OCI-LY7 (cell line): Measurements from ENCODE around the gene MMP15. TPM values are rescaled to one million over a fixed set of nuclear protein-coding genes. Genes with fewer than 3 reads are reported as not detected.

Experiments
- BruUV-seq: library from RNA; stranded (reverse); fragments of 400-500 nt; replicated peaks from 2 replicates; lab custom pipeline; 2021; lab: Mats Ljungman, UMichigan
- CTCF ChIA-PET: fragments of 300-600 bp; sonication (Branson Sonifier 250); formaldehyde crosslinking; loops from one replicate; lab custom pipeline; 2022; ENCODE audit warnings: antibody characterized with exemption; ENCODE audit not compliant: unreplicated experiment; lab: Charles Lee
- POLR2A ChIA-PET: fragments of 300-600 bp; sonication (Branson Sonifier 250); formaldehyde crosslinking; loops from one replicate; lab custom pipeline; 2022; ENCODE audit warnings: antibody characterized with exemption; lab: Charles Lee
- DNase-seq: peaks from one replicate; pipeline ENCODE4 v3.0.0-alpha.2; 2015; ENCODE audit warnings: low spot score
- H2AFZ ChIP-seq: fragments of 200-600 bp; sonication (generic), shearing (Covaris generic); 2 replicates; pipeline ENCODE4 v1.6.1; 2014; ENCODE audit warnings: mild to moderate bottlenecking, antibody characterized with exemption, low read length, moderate library complexity
- H3K27ac ChIP-seq: fragments of 200-600 bp; sonication (generic); 2 replicates; pipeline ENCODE4 v1.5.1; 2014; ENCODE audit warnings: mixed run types, low read depth, mild to moderate bottlenecking, moderate library complexity, low read length, inconsistent platforms; ENCODE audit not compliant: poor library complexity, severe bottlenecking
- H3K36me3 ChIP-seq: fragments of 200-600 bp; sonication (generic); 2 replicates; pipeline ENCODE4 v1.6.1; 2014; ENCODE audit warnings: mild to moderate bottlenecking, antibody characterized with exemption, low read length, moderate library complexity, mixed read lengths; ENCODE audit not compliant: insufficient read depth
- H3K4me1 ChIP-seq: fragments of 200-600 bp; sonication (generic); 2 replicates; pipeline ENCODE4 v1.5.1; 2014; ENCODE audit warnings: mild to moderate bottlenecking, low read length; ENCODE audit not compliant: insufficient read depth, poor library complexity, severe bottlenecking
- H3K4me2 ChIP-seq: fragments of 200-600 bp; sonication (generic); 2 replicates; pipeline ENCODE4 v1.6.1; 2014; ENCODE audit warnings: mild to moderate bottlenecking, low read length
- H3K4me3 ChIP-seq: fragments of 200-600 bp; sonication (generic); 2 replicates; pipeline ENCODE4 v1.5.1; 2014; ENCODE audit warnings: mild to moderate bottlenecking, low read depth, low read length; ENCODE audit not compliant: poor library complexity, severe bottlenecking
- H3K79me2 ChIP-seq: fragments of 200-600 bp; sonication (generic); 2 replicates; pipeline ENCODE4 v1.6.1; 2016; ENCODE audit warnings: low read depth, mild to moderate bottlenecking, low read length, moderate library complexity, mixed read lengths; ENCODE audit not compliant: insufficient read depth
- H3K9me2 ChIP-seq: fragments of 200-600 bp; sonication (generic); 2 replicates; pipeline ENCODE4 v1.6.1; 2016; ENCODE audit warnings: mild to moderate bottlenecking, low read length, mixed read lengths; ENCODE audit not compliant: insufficient read depth
- H3K9me3 ChIP-seq: fragments of 200-600 bp; sonication (generic); 2 replicates; pipeline ENCODE4 v1.6.1; 2014; ENCODE audit warnings: mild to moderate bottlenecking, mixed run types, low read length, mixed read lengths
- H4K20me1 ChIP-seq: fragments of 200-600 bp; sonication (generic); 2 replicates; pipeline ENCODE4 v1.6.1; 2014; ENCODE audit warnings: mild to moderate bottlenecking, antibody characterized with exemption, low read length, moderate library complexity, mixed read lengths; ENCODE audit not compliant: insufficient read depth
- EZH2phosphoT487 ChIP-seq: fragments of 200-600 bp; sonication (generic); IDR thresholded peaks from 2 replicates; pipeline ENCODE4 v1.6.1; 2018; ENCODE audit warnings: low read depth, borderline replicate concordance, mild to moderate bottlenecking, mixed run types, antibody characterized with exemption, low read length, moderate library complexity, mixed read lengths
- intact Hi-C: fragments of 100-400 bp; cut with micrococcal nuclease; formaldehyde crosslinking; loops from one replicate; pipeline ENCODE4 v1.10.0; 2022; ENCODE audit not compliant: unreplicated experiment
- total RNA-seq, 2 experiments: library from RNA; depleted of rRNA in 1 of 2; stranded (reverse); fragments of >200 nt in 1 of 2; shearing (Covaris generic) in 1 of 2; gene quantifications; 2 replicates each; pipeline ENCODE4 v1.2.3, GENCODE V29; 2014 to 2022
- TF ChIP-seq, protein P1 (sequence below): fragments of 200-600 bp; sonication (generic); conservative IDR thresholded peaks from 2 replicates; pipeline ENCODE4 v1.5.1; 2014; ENCODE audit warnings: mild to moderate bottlenecking, antibody characterized with exemption, low read length, moderate library complexity, mixed read lengths

The MMP15 gene
- total RNA-seq, 2 experiments from 2014 or later = 0.21 TPM; not detected in 1

DNA sequence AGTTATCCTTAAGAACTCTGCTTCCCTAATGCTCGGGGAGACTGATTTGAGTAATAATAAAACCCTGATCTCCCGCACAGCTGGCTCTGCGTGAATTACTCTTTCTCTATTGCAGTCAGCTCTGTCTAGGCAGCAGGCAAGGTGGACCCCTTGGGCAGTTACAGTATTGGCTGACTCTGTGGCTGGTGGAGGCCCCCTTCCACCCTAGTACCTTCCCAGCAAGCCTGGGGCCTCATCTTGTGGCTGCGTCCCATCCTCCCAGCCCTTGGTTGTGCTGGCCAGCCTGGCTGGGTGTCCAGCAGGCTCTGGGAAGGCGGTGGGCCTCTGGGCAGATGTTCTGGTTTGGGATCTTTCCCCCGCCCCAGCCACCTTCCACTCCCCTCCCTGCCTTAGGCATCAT is 59.1 kb downstream of the MMP15 start:
- H3K27ac ChIP-seq = no peak overlapping the region
- H3K9me3 ChIP-seq = no peaks in the 10 kb centered on the region
- no peaks in the 10 kb centered on the region for H3K9me2 ChIP-seq
- no peaks in the 10 kb centered on the region for H3K79me2 ChIP-seq
- H3K4me3 ChIP-seq = no peak overlapping the region
- ChIA-PET POLR2A (no interaction called here), CTCF (no interaction called here)
- H4K20me1 ChIP-seq = no peaks in the 10 kb centered on the region
- no peak for TF ChIP-seq EZH2phosphoT487
- TF ChIP-seq, protein P1, sequence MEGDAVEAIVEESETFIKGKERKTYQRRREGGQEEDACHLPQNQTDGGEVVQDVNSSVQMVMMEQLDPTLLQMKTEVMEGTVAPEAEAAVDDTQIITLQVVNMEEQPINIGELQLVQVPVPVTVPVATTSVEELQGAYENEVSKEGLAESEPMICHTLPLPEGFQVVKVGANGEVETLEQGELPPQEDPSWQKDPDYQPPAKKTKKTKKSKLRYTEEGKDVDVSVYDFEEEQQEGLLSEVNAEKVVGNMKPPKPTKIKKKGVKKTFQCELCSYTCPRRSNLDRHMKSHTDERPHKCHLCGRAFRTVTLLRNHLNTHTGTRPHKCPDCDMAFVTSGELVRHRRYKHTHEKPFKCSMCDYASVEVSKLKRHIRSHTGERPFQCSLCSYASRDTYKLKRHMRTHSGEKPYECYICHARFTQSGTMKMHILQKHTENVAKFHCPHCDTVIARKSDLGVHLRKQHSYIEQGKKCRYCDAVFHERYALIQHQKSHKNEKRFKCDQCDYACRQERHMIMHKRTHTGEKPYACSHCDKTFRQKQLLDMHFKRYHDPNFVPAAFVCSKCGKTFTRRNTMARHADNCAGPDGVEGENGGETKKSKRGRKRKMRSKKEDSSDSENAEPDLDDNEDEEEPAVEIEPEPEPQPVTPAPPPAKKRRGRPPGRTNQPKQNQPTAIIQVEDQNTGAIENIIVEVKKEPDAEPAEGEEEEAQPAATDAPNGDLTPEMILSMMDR = no peak
- no peak overlapping the region for H2AFZ ChIP-seq
- H3K4me2 ChIP-seq = no peak overlapping the region
- H3K36me3 ChIP-seq = no peaks in the 10 kb centered on the region
- peaks cover 9% of the 10 kb centered on the region for H3K4me1 ChIP-seq
- intact Hi-C loops = no loop called here
- DNase-seq = no peak
- no TSS peak for BruUV-seq

DNA sequence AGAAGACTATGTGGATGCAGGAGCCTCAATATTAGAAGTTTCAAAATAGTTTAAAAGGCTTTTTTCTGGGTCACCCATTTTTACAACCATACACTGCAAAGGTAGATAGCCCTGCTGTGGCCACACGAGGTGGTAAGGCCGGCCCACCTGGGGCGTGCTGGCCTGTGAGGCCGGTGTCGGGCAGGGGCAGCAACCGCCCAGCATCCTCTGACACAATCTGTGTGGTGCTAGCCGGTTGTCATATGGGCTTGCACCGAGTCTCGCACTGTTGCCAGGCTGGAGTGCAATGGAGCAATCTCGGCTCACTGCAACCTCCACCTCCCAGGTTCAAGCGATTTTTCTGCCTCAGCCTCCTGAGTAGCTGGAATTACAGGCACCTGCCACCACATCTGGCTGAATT is 59.6 kb downstream of the MMP15 start:
- Histone ChIP-seq H3K36me3 (no peaks in the 10 kb centered on the region), H2AFZ (no peak overlapping the region), H3K4me2 (no peak overlapping the region), H3K9me2 (no peaks in the 10 kb centered on the region), H3K4me1 (peaks cover 5% of the 10 kb centered on the region), H3K79me2 (no peaks in the 10 kb centered on the region), H4K20me1 (no peaks in the 10 kb centered on the region), H3K9me3 (no peaks in the 10 kb centered on the region), H3K27ac (no peak overlapping the region), H3K4me3 (no peak overlapping the region)
- DNase-seq = no peak
- intact Hi-C loops = no loop called here
- no TSS peak for BruUV-seq
- POLR2A ChIA-PET = no interaction called here
- TF ChIP-seq EZH2phosphoT487 = no peak
- TF ChIP-seq, protein P1 = no peak
- CTCF ChIA-PET = no interaction called here

DNA sequence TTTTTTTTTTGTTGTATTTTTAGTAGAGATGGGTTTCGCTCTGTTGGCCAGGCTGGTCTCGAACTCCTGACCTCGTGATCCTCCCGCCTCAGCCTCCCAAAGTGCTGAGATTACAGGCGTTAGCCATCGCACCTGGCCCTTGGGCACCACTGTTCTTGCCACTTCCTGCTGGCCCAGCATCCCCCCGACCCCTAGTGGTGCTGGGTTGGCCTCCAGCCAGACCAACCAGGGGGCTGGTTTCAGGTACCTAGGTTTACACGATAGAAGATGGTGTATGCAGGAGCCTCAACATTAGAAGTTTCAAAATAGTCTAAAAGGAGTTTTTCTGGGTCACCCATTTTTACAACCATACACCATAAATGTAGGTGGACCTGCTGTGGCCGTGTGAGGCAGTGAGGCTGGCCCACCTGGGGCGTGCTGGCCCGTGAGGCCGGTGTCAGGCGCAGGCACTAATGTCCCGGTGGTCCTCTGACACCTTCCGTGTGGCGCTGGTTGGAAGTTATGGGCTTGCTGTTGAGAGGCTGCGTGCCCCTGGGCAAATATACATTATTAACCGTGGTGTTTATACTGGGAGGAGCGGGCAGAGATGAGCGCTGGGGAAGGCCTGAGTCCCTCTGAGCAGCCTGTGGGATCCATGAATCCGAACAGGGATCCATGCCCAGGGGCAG is 60.2 kb downstream of the MMP15 start:
- intact Hi-C loops = no loop called here
- Histone ChIP-seq H3K9me2 (no peaks in the 10 kb centered on the region), H4K20me1 (no peaks in the 10 kb centered on the region), H3K4me1 (no peaks in the 10 kb centered on the region), H3K79me2 (no peaks in the 10 kb centered on the region), H3K9me3 (no peaks in the 10 kb centered on the region), H3K36me3 (no peaks in the 10 kb centered on the region), H3K4me2 (no peak overlapping the region), H3K27ac (no peak overlapping the region), H2AFZ (no peak overlapping the region), H3K4me3 (no peak overlapping the region)
- no TSS peak for BruUV-seq
- ChIA-PET POLR2A (no interaction called here), CTCF (no interaction called here)
- no peak for DNase-seq
- TF ChIP-seq, protein P1 = no peak
- TF ChIP-seq EZH2phosphoT487 = no peak
